ENCODE data around the gene PDE12. TPM values are rescaled to one million over a fixed set of nuclear protein-coding genes. Genes with fewer than 3 reads are reported as not detected.

The PDE12 gene
- total RNA-seq, 1 donor from 2014 or later, result 25.4 TPM

DNA sequence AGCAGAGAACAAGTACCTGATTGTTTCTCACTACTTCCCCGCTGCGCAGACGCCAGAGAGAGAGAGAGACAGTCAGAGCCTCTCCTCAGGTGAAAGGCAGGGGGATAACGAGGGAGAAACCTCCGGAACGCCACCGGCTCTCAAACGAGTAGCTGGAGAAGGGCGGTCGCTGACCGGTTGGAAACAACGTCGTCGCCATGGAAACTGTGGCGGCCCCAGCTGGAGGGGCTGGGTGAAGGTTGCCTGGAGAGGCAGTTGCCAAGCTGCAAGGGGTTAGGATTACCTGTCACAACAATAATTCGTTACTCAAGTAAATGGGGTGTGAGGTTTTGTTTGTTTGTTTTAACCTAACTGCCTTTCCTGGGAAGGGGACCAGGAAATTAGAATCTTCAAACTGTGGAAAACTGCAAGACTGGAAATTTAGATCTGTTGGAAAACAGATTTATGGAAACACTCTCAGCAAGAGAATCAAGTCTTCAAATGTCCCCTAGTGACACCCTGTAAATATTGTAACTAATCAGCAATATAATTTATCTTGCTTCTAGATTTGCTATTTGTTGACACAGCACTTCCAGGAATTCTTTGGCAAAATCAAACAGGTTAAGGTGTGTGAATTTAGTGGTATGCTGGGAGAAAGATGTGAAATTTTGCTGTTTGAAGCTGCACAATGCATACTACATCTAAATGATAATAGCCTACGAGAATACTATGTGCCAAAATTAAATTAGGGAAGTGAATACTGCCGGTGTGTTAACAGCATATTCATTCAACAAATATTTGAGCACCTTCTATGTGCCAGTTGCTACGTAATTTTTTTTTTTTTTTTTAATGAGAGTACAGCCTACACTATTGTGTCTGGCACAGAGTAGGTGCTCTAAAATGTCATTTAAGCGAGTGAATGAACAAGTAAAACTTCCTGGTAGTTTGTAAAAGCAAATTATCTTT lies 11.6 kb upstream of the PDE12 start, which contains the start of gene DNAH12:
Gene DNAH12 (minus strand): TSS at position 164 of the 945 bp plus-strand sequence. CDS start 1,474 bp downstream, outside the sequence.
- Histone ChIP-seq H3K36me3 (ENCODE audit: control insufficient read depth, insufficient read depth, low read length) (no peaks in the 10 kb centered on the region), H3K27me3 (ENCODE audit: control insufficient read depth, insufficient read depth, low read length) (no peaks in the 10 kb centered on the region), H3K4me3 (ENCODE audit: low read depth, low read length) (peak within 1 kb of the TSS; percentile 46)
- TF ChIP-seq, protein P1, sequence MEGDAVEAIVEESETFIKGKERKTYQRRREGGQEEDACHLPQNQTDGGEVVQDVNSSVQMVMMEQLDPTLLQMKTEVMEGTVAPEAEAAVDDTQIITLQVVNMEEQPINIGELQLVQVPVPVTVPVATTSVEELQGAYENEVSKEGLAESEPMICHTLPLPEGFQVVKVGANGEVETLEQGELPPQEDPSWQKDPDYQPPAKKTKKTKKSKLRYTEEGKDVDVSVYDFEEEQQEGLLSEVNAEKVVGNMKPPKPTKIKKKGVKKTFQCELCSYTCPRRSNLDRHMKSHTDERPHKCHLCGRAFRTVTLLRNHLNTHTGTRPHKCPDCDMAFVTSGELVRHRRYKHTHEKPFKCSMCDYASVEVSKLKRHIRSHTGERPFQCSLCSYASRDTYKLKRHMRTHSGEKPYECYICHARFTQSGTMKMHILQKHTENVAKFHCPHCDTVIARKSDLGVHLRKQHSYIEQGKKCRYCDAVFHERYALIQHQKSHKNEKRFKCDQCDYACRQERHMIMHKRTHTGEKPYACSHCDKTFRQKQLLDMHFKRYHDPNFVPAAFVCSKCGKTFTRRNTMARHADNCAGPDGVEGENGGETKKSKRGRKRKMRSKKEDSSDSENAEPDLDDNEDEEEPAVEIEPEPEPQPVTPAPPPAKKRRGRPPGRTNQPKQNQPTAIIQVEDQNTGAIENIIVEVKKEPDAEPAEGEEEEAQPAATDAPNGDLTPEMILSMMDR (IDR thresholded peaks at IDR 0.05; ENCODE audit: insufficient read depth, low read length, poor library complexity, severe bottlenecking), result peak; percentile 3
- peak; percentile 29 for DNase-seq (ENCODE audit: low read depth)

DNA sequence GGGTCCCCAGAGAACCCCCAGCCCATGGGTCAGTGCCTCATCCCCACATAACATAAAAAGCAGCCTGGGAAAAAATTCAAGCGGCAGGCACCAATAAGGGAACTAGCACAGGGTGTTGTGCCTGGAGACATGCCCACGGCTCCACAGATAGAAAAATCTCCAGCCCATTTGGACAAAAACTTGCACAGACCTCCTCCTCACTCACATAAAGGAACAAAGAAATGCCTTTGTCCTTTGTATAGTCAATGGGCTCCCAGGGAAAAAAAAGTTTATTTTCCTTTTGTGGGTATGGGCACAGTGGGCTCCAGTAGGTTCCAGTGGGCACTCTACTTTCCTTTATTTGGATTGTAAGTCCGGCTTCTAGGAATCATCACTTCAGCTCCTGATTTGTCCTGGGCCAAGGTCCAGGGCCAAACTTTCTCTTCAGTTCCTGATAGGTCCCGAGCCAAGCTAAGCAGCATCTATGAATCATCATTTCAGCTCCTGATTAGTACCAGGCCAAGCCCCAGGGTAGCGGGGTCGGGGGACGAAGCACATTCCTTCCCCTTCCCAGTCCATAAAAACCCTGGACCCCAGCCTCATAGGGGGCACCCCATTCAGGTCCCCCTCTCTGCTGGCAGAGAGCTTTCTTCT lies 10.3 kb upstream of the PDE12 start:
- no peaks in the 10 kb centered on the region for H3K27me3 ChIP-seq (ENCODE audit: control insufficient read depth, insufficient read depth, low read length)

DNA sequence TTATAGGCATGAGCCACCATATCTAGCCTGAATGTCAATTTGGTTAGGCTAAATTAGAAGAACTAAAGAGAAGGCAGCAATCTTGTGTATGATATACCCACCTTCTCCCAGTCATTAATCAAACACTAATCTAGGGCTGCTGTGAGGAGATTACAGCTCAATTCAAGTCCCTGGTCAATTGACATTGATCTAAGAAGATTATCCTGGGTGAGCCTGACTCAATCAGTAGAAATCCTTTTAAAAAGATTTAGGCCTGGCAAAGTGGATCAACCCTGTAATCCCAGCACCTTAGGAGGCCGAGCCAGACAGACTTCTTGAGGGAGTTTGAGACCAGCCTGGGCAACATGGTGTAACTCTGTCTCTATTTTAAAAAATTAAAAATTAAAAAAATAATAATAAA lies 9.5 kb upstream of the PDE12 start:
- Histone ChIP-seq H3K27me3 (ENCODE audit: control insufficient read depth, insufficient read depth, low read length) (no peaks in the 10 kb centered on the region), H3K4me3 (ENCODE audit: low read depth, low read length) (no peak overlapping the region), H3K36me3 (ENCODE audit: control insufficient read depth, insufficient read depth, low read length) (no peaks in the 10 kb centered on the region)
- TF ChIP-seq, protein P1 (IDR thresholded peaks at IDR 0.05; ENCODE audit: insufficient read depth, low read length, poor library complexity, severe bottlenecking), result no peak
- DNase-seq (ENCODE audit: low read depth), result no peak

More for the DNA sequence above, 10.3 kb upstream of the PDE12 start:
- no peaks in the 10 kb centered on the region for H3K36me3 ChIP-seq (ENCODE audit: control insufficient read depth, insufficient read depth, low read length)
- H3K4me3 ChIP-seq (ENCODE audit: low read depth, low read length), result no peak overlapping the region
- TF ChIP-seq, protein P1 (IDR thresholded peaks at IDR 0.05; ENCODE audit: insufficient read depth, low read length, poor library complexity, severe bottlenecking), result no peak
- no peak for DNase-seq (ENCODE audit: low read depth)

DNA sequence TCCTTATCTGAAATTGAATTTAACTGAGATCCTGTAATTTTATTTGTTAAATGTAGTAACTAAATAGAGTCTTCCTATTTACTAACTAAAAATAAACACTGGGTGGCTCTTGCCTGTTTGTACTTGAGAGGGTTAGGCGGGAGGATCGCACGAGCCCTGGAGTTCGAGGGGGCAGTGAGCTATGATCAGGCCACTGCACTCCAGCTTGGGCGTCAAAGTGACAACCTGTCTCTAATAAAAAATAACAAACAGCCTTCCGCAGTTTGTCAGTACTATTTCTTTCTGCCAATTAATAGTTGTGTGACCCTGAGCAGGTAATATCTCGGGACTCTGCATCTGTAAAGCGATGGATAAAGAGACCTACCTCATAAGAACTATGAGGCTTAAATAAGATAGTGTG lies 768 bp upstream of the PDE12 start:
- no peak for DNase-seq (ENCODE audit: low read depth)
- no peaks in the 10 kb centered on the region for H3K27me3 ChIP-seq (ENCODE audit: control insufficient read depth, insufficient read depth, low read length)
- peak overlapping the region; percentile 75 for H3K4me3 ChIP-seq (ENCODE audit: low read depth, low read length)
- TF ChIP-seq, protein P1 (IDR thresholded peaks at IDR 0.05; ENCODE audit: insufficient read depth, low read length, poor library complexity, severe bottlenecking), result no peak
- no peaks in the 10 kb centered on the region for H3K36me3 ChIP-seq (ENCODE audit: control insufficient read depth, insufficient read depth, low read length)

DNA sequence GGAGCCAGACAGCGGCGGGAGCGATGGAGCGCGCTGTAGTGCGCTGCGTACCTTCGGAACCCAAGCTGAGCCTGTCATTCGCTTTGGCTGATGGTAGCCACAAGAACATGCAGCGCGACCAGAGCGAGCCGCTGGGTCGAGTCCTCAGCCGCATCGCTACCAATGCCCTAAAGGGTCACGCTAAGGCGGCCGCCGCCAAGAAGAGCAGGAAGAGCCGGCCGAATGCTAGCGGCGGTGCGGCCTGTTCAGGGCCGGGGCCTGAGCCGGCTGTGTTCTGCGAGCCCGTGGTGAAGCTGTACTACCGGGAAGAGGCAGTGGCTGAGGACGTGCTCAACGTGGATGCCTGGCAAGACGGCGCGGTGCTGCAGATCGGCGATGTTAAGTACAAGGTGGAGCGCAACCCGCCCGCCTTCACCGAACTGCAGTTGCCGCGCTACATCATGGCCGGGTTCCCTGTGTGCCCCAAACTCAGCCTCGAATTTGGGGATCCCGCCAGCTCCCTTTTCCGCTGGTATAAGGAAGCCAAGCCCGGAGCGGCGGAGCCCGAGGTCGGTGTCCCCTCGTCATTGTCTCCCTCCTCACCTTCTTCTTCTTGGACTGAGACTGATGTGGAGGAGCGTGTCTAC lies 498 bp downstream of the PDE12 start:
- Histone ChIP-seq H3K4me3 (ENCODE audit: low read depth, low read length) (peak overlapping the region; percentile 75), H3K36me3 (ENCODE audit: control insufficient read depth, insufficient read depth, low read length) (no peaks in the 10 kb centered on the region), H3K27me3 (ENCODE audit: control insufficient read depth, insufficient read depth, low read length) (no peaks in the 10 kb centered on the region)
- DNase-seq (ENCODE audit: low read depth), result no peak
- TF ChIP-seq, protein P1 (IDR thresholded peaks at IDR 0.05; ENCODE audit: insufficient read depth, low read length, poor library complexity, severe bottlenecking), result no peak

Measured in kidney epithelial cell (primary cell).